ENCODE results near the gene MSRB2.
"Not testable (repeated sequence)": the region's sequence is repeated elsewhere in the genome, so short reads cannot be mapped to it uniquely, and the experiment has no call there.

MSRB2 gene

DNA sequence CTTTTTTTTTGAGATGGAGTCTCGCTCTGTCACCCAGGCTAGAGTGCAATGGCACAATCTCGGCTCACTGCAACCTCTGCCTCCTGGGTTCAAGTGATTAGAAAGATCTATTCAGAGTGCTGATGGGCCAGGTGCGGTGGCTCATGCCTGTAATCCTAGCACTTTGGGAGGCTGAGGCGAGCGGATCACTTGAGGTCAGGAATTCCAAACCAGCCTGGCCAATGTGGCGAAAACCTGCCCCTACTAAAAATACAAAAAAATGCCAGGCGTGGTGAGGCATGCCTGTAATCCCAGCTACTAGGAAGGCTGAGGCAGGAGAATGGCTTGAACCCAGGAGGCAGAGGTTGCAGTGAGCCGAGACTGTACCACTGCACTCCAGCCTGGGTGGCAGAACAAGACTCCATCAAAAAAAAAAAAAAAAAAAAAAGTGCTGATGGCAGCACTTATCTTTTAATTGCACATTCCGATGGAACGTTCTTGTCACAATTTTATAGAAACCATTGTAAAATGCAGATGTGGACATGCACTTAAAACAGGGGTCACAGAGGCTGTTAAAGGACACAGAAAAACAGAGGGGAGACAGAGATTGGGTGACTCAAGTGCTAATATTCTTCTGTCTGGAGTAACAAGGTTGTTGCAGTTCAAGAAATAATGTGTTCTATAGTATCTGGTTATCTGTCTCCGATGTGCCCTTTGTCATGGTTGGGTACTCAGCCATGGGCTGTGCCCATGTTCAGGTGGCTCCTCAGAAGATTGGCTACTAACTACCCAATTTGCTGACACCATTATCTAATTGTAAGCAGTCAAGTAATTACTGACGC is 25.1 kb upstream of the MSRB2 start:
- not testable (repeated sequence) for DNase-seq (ENCODE audit: low read depth, low spot score); H3K4me1 ChIP-seq (ENCODE audit: control insufficient read depth, insufficient read depth, low read length); H3K27me3 ChIP-seq (ENCODE audit: control insufficient read depth, insufficient read depth, low read length); H3K36me3 ChIP-seq (ENCODE audit: control insufficient read depth, insufficient read depth, low read length); H3K4me3 ChIP-seq (ENCODE audit: low read length); H3K27ac ChIP-seq (ENCODE audit: low read length); H3K9me3 ChIP-seq (ENCODE audit: control insufficient read depth, insufficient read depth, low read length)
- WGBS (ENCODE audit: insufficient coverage, insufficient read length), result no CpG with 5 or more reads among the region's 12 CpGs

DNA sequence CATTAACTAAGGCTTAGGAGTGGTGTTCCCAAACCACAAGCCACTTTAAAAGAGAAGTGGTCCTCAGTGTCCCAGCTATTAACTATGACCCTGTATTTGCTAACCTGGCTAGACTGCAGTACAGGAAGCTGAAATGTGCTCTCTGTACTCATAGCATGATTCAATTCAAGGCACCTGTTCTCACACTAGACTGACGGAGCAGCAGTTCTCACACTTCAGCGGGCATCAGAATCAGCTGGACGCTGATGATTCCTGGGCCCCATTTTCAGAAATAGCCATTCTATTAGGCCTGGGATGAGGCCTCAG is 24.5 kb upstream of the MSRB2 start:
- Histone ChIP-seq H3K36me3 (ENCODE audit: control insufficient read depth, insufficient read depth, low read length) (no peaks in the 10 kb centered on the region), H3K27ac (ENCODE audit: low read length) (no peak overlapping the region), H3K9me3 (ENCODE audit: control insufficient read depth, insufficient read depth, low read length) (no peaks in the 10 kb centered on the region), H3K4me1 (ENCODE audit: control insufficient read depth, insufficient read depth, low read length) (no peaks in the 10 kb centered on the region), H3K27me3 (ENCODE audit: control insufficient read depth, insufficient read depth, low read length) (no peaks in the 10 kb centered on the region), H3K4me3 (ENCODE audit: low read length) (no peak overlapping the region)
- WGBS (ENCODE audit: insufficient coverage, insufficient read length), result no CpG with 5 or more reads among the region's 3 CpGs
- DNase-seq (ENCODE audit: low read depth, low spot score), result no peak

DNA sequence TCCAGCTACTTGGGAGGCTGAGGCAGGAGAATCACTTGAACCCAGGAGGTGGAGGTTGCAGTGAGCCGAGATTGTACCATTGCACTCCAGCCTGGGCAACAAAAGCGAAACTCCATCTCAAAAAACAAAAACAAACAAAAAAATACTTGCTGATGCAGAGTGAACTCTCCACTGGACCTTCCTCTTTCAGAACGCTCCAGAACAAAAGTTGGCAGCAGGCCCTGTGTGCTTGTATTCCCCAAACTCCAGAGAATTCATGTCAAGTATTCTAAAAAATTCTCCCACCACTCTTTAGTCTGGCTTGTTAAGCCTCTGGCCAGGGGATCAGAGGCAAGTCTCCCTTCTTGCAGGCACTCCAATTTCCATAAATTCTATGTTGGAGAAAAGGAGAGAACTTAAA is 22.8 kb upstream of the MSRB2 start:
- WGBS (ENCODE audit: insufficient coverage, insufficient read length), result no CpG with 5 or more reads among the region's 3 CpGs
- not testable (repeated sequence) for H3K27me3 ChIP-seq (ENCODE audit: control insufficient read depth, insufficient read depth, low read length); H3K9me3 ChIP-seq (ENCODE audit: control insufficient read depth, insufficient read depth, low read length); H3K4me1 ChIP-seq (ENCODE audit: control insufficient read depth, insufficient read depth, low read length); DNase-seq (ENCODE audit: low read depth, low spot score); H3K4me3 ChIP-seq (ENCODE audit: low read length); H3K27ac ChIP-seq (ENCODE audit: low read length); H3K36me3 ChIP-seq (ENCODE audit: control insufficient read depth, insufficient read depth, low read length)

DNA sequence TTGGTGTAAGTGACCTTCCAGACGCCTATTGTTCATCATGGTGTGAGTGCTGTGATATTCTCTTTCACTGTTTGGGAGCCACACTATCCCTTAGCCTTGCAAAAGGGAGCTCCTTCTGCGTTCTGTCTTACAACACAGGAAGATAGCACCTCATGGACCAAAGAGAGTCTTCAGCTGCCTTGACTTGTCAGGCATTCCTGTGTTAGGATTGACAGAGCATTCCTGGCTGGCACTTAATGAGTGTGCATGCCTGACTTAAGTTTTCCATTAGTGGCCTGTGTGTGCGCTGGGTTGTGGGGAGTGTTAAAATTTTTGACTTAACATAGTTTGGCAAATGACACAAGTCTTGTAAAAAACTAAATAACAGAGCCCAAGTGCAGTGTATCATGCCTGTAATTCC is 21.9 kb upstream of the MSRB2 start:
- Histone ChIP-seq H3K27me3 (ENCODE audit: control insufficient read depth, insufficient read depth, low read length) (no peaks in the 10 kb centered on the region), H3K4me1 (ENCODE audit: control insufficient read depth, insufficient read depth, low read length) (no peaks in the 10 kb centered on the region), H3K9me3 (ENCODE audit: control insufficient read depth, insufficient read depth, low read length) (no peaks in the 10 kb centered on the region), H3K36me3 (ENCODE audit: control insufficient read depth, insufficient read depth, low read length) (no peaks in the 10 kb centered on the region), H3K4me3 (ENCODE audit: low read length) (no peak overlapping the region), H3K27ac (ENCODE audit: low read length) (no peak overlapping the region)
- WGBS (ENCODE audit: insufficient coverage, insufficient read length), result no CpG with 5 or more reads among the region's 3 CpGs
- no peak for DNase-seq (ENCODE audit: low read depth, low spot score)

DNA sequence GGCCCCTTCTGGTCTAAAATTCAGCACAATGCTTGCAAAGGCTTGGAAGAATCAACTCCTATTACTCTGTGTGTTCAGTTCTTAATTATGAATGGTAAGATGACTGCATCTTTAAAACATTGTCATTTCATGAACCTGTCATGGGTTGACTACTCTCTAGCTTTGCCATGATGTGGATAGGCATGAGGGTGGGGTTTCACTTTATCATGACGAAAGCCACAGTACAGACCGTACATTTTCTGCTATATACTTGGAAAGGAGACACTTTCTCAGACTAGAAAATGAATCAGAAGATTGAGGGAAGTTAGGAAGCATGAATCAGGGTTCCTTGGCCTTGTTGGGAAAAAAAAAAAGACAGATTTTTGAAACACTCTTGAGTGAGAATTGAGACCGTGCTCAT is 19.7 kb upstream of the MSRB2 start:
- no CpG with 5 or more reads among the region's 3 CpGs for WGBS (ENCODE audit: insufficient coverage, insufficient read length)
- no peak overlapping the region for H3K4me3 ChIP-seq (ENCODE audit: low read length)

DNA sequence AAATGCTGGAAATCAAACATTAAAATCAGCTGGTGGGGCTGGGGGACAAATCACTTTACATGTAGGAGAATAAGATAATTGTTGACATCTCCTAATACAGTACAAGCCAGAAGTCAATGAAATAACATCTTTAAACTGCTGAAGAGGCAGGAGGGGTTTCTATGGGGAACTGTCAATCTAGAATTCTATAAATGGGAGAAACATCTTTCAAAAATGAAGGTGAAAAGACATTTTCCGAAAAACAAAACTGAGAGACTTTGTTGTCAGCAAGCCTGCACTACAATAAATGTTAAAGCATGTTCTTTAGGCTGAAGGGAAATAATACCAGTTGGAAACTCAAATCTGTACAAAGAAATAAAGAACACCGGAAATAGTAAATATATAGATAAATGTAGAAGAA is 17.3 kb upstream of the MSRB2 start:
- DNase-seq (ENCODE audit: low read depth, low spot score), result no peak
- no peaks in the 10 kb centered on the region for H3K36me3 ChIP-seq (ENCODE audit: control insufficient read depth, insufficient read depth, low read length)
- WGBS (ENCODE audit: insufficient coverage, insufficient read length), result no CpG with 5 or more reads among the region's 2 CpGs
- H3K27ac ChIP-seq (ENCODE audit: low read length), result no peak overlapping the region
- no peaks in the 10 kb centered on the region; the same call in 1 of the 2 replicates for H3K4me1 ChIP-seq (ENCODE audit: control insufficient read depth, insufficient read depth, low read length)
- no peaks in the 10 kb centered on the region for H3K9me3 ChIP-seq (ENCODE audit: control insufficient read depth, insufficient read depth, low read length)
- H3K27me3 ChIP-seq (ENCODE audit: control insufficient read depth, insufficient read depth, low read length), result no peaks in the 10 kb centered on the region
- H3K4me3 ChIP-seq (ENCODE audit: low read length), result no peak overlapping the region

More for the DNA sequence above, 19.7 kb upstream of the MSRB2 start:
- no peak for DNase-seq (ENCODE audit: low read depth, low spot score)
- no peaks in the 10 kb centered on the region for H3K36me3 ChIP-seq (ENCODE audit: control insufficient read depth, insufficient read depth, low read length)
- no peaks in the 10 kb centered on the region; the same call in 1 of the 2 replicates for H3K4me1 ChIP-seq (ENCODE audit: control insufficient read depth, insufficient read depth, low read length)
- no peaks in the 10 kb centered on the region for H3K9me3 ChIP-seq (ENCODE audit: control insufficient read depth, insufficient read depth, low read length)
- H3K27ac ChIP-seq (ENCODE audit: low read length), result no peak overlapping the region
- no peaks in the 10 kb centered on the region for H3K27me3 ChIP-seq (ENCODE audit: control insufficient read depth, insufficient read depth, low read length)

DNA sequence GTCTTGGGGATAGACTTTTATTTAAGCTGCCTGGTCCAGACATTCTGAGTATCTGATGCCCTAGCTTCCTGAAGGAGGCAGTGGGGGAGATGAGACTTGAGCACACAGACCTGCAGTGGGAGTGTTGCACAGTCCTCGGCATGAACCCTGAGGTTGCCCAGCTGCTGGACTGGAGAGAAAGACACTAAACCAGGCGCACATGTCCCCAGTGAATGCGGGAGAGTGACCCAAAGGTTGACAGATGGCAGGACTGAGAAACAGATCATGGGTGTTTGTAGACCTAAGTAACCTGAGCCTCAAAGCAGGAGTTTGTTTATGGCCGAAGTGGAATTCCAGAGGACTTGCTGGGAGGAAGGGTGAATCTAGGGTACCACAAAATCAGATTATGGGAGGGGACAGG is 15.7 kb upstream of the MSRB2 start:
- H3K4me1 ChIP-seq (ENCODE audit: control insufficient read depth, insufficient read depth, low read length), result no peaks in the 10 kb centered on the region; the same call in 1 of the 2 replicates
- no peak for DNase-seq (ENCODE audit: low read depth, low spot score)
- no peaks in the 10 kb centered on the region for H3K27me3 ChIP-seq (ENCODE audit: control insufficient read depth, insufficient read depth, low read length)
- no peaks in the 10 kb centered on the region for H3K36me3 ChIP-seq (ENCODE audit: control insufficient read depth, insufficient read depth, low read length)
- H3K9me3 ChIP-seq (ENCODE audit: control insufficient read depth, insufficient read depth, low read length), result no peaks in the 10 kb centered on the region
- no CpG with 5 or more reads among the region's 4 CpGs for WGBS (ENCODE audit: insufficient coverage, insufficient read length)
- H3K4me3 ChIP-seq (ENCODE audit: low read length), result no peak overlapping the region
- no peak overlapping the region for H3K27ac ChIP-seq (ENCODE audit: low read length)

DNA sequence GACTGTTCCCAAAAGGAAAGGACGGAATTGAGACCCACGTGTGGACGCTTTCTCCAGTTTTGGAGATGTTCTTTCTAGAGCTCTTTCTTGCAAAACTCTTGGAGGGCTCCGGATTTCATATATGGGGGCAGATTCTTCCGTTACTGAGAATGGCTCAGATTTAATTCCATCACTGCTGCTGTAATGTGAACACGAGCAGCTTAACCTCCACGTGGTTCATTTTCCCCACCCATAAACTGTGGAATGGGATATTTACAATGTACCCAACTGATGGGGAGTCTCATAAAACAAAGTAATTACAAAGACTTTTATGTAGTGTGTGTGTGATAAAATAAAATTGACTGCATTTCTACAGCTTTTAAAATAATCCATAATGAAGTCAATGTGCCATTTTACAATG is 15.1 kb upstream of the MSRB2 start:
- no peak for DNase-seq (ENCODE audit: low read depth, low spot score)
- no CpG with 5 or more reads among the region's 7 CpGs for WGBS (ENCODE audit: insufficient coverage, insufficient read length)
- H3K4me3 ChIP-seq (ENCODE audit: low read length), result no peak overlapping the region

DNA sequence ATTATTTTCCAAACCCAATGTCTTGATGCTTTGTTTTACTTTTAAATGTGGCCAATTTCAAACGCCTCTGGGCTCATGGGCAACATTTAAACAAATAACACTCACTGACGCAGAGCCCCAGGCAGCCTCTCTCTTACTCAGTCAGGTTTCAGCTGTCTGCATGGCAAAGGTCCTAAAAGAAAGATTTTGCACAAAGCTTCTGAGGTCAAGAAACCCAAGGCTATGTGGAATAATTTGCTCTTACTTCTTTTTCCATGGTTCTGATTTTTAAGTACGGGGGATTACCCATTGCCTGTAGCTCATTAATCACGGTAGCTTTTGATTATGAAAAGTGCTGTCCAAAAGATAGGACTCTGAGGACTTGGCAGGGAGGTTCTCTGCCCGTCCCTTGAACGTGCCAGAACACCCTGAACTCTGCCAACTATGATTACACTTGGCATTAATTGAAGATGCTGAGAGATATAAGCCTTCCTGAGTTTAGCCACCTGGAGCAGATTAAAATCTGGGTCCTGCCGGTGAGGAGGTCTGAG is 14.1 kb upstream of the MSRB2 start:
- H3K9me3 ChIP-seq (ENCODE audit: control insufficient read depth, insufficient read depth, low read length), result no peaks in the 10 kb centered on the region
- H3K27me3 ChIP-seq (ENCODE audit: control insufficient read depth, insufficient read depth, low read length), result no peaks in the 10 kb centered on the region
- no peaks in the 10 kb centered on the region; the same call in 1 of the 2 replicates for H3K4me1 ChIP-seq (ENCODE audit: control insufficient read depth, insufficient read depth, low read length)
- no peak overlapping the region for H3K27ac ChIP-seq (ENCODE audit: low read length)
- no peaks in the 10 kb centered on the region for H3K36me3 ChIP-seq (ENCODE audit: control insufficient read depth, insufficient read depth, low read length)
- no peak overlapping the region for H3K4me3 ChIP-seq (ENCODE audit: low read length)
- WGBS (ENCODE audit: insufficient coverage, insufficient read length), result no CpG with 5 or more reads among the region's 7 CpGs
- DNase-seq (ENCODE audit: low read depth, low spot score), result no peak

More for the DNA sequence above, 15.1 kb upstream of the MSRB2 start:
- Histone ChIP-seq H3K9me3 (ENCODE audit: control insufficient read depth, insufficient read depth, low read length) (no peaks in the 10 kb centered on the region), H3K27me3 (ENCODE audit: control insufficient read depth, insufficient read depth, low read length) (no peaks in the 10 kb centered on the region), H3K4me1 (ENCODE audit: control insufficient read depth, insufficient read depth, low read length) (no peaks in the 10 kb centered on the region; the same call in 1 of the 2 replicates), H3K27ac (ENCODE audit: low read length) (no peak overlapping the region), H3K36me3 (ENCODE audit: control insufficient read depth, insufficient read depth, low read length) (no peaks in the 10 kb centered on the region)

DNA sequence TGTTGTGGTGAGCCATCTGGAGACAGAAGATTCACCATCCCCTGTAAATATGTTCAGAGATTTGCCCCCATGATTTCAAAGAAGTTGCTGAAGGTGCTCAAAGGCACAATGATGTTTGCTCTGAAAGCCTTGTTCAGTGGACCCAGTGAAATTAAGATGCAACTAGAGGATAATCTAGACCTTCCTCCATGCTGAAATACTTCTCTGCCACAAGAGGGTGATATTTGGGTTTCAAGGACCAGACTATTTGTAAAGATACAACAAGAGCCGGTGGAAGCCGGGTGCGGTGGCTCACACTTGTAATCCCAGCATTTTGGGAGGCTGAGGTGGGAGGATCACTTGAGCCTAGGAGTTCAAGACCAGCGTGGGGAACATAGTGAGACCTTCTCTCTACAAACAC is 13.5 kb upstream of the MSRB2 start:
- no peaks in the 10 kb centered on the region for H3K9me3 ChIP-seq (ENCODE audit: control insufficient read depth, insufficient read depth, low read length)
- no peaks in the 10 kb centered on the region for H3K36me3 ChIP-seq (ENCODE audit: control insufficient read depth, insufficient read depth, low read length)
- no CpG with 5 or more reads among the region's 4 CpGs for WGBS (ENCODE audit: insufficient coverage, insufficient read length)
- no peaks in the 10 kb centered on the region; the same call in 1 of the 2 replicates for H3K4me1 ChIP-seq (ENCODE audit: control insufficient read depth, insufficient read depth, low read length)
- no peak for DNase-seq (ENCODE audit: low read depth, low spot score)
- H3K27ac ChIP-seq (ENCODE audit: low read length), result no peak overlapping the region
- H3K4me3 ChIP-seq (ENCODE audit: low read length), result no peak overlapping the region
- H3K27me3 ChIP-seq (ENCODE audit: control insufficient read depth, insufficient read depth, low read length), result no peaks in the 10 kb centered on the region

DNA sequence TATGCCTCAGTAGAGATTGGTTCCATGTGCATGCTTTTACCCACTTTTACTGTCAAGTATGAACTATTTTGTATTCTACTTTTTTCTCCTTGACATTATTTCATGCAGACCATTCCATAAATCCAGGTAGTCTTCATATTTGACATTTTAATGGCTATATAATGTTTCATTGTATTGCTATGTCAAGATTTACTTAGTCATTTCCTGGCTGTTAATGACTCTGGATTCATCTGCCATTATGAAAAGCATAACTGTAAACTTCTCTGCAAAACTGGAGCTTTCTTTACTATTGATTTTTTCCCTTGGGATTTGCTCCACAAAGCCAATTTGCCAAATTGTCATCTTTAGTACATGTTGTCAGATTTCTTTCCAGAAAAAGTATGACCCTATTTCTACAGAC is 6.8 kb upstream of the MSRB2 start:
- Histone ChIP-seq H3K27me3 (ENCODE audit: control insufficient read depth, insufficient read depth, low read length) (no peaks in the 10 kb centered on the region), H3K9me3 (ENCODE audit: control insufficient read depth, insufficient read depth, low read length) (no peaks in the 10 kb centered on the region), H3K27ac (ENCODE audit: low read length) (no peak overlapping the region), H3K4me3 (ENCODE audit: low read length) (no peak overlapping the region), H3K36me3 (ENCODE audit: control insufficient read depth, insufficient read depth, low read length) (no peaks in the 10 kb centered on the region), H3K4me1 (ENCODE audit: control insufficient read depth, insufficient read depth, low read length) (no peaks in the 10 kb centered on the region)
- DNase-seq (ENCODE audit: low read depth, low spot score), result no peak
